HG02938 (cell line): ENCODE measurements around the gene DDAH1.
"Not testable (repeated sequence)": the region's sequence is repeated elsewhere in the genome, so short reads cannot be mapped to it uniquely, and the experiment has no call there.

Source experiments
- ATAC-seq: cut with Tn5 transposase; IDR thresholded peaks from one replicate; pipeline ENCODE4 v1.9.1; 2021; ENCODE audit warnings: mild to moderate bottlenecking, moderate library complexity; ENCODE audit not compliant: unreplicated experiment

Gene DDAH1

DNA sequence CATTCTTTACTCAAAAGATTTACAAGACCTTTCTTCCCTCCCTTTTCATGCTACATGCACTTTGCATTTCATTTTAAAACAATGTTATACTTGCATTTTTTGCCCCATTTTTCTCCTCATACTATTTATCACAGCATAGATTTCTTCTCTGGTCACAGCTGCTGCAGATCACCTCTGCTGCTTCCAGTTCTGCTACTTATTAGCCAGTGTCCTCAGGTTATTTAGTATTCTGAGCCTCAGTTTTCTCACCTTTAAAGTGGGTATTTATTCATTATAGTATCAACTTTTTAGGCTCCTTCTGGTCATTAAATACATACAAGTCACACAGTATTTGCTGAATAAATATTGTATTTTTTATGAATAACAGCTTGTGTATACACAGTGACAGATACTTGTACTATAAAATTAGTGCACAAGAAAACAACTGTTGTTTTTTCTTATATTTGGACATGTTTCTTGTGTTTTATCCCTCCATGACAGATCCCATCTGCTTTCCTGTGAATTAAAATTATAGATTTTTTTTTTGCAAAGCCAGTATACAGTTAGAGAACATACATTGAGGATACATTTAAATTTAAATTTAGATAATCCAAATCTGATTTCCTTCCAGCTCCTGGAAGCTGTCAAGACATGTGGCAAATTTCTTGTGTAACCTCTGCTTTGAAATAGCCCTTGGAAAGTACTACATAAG is 103.2 kb downstream of the DDAH1 start:
- no peak for ATAC-seq

DNA sequence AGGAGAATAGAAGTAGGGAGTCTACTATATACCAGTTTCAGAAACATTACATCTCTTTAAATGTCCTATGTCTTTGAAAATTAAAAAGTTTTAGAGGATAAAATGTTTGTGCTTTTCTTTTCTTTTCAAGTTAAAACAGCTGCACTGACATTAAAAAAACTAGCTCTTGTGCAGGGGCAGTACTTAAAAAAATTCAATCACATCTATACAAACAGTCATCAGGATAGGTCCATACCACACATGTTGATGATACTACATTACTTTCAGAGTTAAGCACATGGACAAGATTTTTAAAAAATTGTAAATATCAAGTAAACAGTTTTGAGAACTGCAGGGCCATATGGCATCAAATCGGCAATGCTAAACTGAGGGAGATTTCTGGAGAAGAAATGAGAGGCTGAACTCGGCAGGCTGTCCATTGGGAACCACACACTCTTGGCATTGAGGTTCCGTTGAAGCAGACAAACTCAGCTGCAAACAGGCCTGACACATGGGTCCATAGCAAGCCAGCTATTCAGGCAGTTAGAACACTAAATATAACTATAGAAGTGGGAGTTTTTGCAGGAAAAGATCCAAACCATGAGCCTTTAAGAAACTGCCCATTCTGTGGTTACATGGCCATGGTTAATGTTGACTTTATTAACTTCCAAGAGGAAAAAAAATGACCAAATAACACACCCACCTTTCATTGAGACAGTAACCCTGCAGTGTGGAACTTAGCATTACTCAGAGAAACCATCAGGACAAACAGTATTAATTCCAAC is 104.0 kb downstream of the DDAH1 start:
- ATAC-seq: no peak

DNA sequence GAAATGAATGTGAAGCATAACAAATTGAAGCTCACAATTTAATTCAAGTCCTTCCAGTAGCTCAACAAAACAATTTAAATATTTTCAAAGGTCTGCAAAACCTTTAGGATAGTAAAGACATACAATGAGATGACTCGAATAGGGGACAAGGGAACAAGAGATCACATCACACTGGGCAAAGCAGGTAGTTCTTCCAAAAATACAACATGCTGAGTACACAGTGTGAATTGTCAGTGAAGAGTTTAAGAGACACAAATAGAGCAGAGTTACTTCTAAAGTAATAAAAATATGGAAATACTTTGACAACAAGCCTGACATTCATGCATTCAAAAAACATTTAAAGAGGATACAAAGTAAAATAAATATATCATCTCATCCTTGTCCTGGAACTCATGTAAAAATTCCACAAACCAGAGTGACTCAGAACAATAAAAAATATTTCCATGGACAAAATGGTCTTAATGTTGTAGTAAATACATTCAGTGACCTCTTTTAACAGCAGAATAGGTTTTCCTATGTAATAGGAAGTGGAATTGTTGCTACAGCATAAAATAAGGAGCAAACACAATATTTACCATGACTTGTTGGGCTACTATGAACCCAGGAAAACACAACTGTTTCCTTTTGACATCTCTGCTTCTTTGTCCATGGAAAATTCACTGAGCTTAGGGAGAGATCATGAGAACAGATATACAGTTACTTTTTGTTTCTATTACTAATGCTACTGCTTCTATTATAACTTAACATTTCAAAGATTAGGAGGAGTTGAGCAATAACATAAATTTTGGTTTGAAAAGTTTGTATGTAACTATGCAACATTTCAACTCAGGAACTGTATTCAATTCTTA is 104.9 kb downstream of the DDAH1 start:
- no peak for ATAC-seq

DNA sequence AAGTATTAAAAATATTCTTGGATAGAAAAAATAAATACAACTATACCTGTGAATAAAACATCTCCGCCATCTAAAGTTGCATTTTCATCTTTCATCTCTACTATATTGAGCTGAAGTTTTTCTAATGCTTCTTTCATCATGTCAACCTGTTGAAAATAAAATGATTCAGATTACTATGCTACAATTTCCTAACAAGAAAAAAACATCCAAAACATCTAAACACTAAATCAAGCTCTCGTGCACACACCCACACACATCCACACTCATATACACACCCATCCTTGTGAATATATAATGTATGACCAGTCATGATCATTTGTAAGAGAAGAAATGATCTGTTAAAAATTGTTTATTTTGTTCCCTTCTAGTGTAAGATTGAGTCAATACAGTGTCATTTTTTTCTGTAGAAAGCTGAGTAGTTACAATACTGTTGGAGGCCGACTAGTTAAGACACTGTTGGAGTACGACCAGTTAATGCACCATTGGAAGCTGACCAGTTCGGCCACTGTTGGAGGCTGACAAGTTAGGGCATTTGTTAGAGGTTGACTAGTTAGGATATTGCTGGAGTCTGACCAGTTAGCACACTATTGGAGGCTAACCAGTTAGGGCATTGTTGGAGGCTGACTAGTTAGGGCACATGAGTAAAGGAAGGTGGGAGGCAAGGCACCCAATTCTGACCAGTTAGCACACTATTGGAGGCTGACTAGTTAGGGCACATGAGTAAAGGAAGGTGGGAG is 106.1 kb downstream of the DDAH1 start:
- no peak for ATAC-seq

DNA sequence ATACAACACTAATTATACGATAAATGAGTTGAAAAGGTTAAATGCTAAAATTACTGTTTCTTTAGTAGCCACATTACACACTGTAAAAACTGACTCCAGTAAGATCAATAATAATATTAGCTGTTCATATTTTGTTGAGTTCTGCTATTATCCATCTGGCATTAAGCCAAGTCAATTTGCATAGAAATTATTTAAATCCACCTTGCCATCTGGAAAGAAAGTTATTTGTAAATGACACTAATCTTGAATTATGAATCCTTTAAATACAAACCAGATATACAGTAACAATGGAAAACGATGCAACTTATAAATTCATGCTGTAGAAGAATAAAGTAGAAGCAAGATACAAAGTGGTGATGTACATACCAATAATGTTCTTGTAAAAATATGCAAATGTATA is 107.1 kb downstream of the DDAH1 start:
- ATAC-seq: no peak

DNA sequence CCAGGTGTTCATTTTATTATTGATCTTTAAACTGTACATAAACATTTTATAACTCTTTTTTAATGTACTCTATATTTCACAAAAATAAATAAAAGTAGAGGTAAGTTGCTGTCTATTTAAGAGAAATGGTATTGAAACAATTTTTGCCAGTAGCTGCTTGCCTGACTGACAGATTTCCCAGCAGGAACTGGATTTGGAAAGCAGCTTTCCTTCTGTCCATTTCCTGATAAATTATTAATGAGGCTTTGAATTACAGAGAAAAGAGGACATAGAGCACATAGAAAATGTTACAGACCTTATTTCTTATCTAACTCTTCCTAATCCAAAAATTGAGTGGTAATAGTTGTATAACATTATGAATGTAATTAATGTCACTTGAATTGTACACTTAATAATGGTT is 108.8 kb downstream of the DDAH1 start:
- no peak for ATAC-seq

DNA sequence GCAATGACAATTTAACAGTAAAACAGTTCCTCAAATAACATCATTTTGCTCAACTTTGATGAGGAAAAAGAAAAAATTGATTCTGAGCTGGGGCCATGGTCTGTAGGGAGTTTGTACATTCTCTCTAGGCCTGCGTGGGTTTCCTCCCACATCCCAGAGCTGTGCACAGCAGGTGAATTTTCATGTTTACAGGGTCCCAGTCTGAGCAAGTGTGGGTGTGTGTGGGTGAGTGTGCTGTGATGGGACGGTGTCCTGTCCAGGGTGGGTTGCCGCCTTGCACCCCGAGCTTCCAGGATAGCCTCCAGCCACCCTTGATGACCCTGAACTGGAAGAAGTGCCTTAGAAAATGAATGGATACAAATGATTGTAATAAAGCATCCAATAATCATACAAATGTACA is 112.9 kb downstream of the DDAH1 start:
- ATAC-seq: no peak

DNA sequence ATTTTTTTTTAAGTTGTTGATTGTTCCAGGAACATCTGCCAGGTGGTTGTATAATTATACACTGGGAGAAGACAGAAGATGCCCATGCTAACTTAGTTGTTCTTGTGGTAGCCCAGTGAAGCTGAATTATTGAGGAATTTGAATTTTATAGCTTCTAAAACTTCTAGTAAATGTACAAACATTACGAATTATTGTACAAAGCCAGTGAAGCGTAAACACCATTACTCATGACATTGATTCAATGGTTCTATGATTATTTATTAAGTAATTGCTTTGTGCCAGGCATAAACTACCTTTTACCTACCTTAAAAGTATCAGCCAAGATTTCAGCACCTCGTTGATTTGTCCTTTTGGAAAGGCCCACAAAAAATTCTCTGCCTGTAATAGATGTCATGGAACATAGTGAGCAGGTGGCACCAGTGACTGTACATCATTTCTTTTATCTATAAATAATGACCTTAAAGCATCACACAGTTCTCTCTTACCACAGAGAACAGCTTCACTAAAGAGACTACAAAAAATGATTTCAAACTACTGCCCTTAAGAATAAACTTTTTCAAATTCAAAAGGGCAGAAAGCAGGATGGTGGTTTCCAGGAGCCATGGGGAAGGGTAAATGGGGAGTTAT is 113.6 kb downstream of the DDAH1 start:
- no peak for ATAC-seq

DNA sequence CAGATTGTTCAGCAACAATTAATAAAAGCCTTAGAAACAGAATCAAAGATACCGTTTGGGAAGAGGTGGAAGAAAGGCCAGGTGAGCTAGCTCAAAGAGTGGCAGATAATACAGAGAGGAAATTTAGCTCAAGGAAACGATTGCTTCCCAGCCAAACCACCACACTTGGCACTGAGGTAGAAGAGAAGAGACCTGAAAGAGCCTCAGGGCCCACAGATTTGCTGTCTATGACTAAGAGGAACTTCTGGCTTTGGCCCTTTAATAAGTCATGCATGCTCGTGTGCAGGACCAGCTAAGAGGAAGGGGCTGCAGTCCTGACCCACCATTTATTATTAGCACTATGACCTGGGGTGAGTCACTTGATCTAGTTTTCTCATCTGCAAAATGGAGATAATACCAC is 115.7 kb downstream of the DDAH1 start:
- no peak for ATAC-seq

DNA sequence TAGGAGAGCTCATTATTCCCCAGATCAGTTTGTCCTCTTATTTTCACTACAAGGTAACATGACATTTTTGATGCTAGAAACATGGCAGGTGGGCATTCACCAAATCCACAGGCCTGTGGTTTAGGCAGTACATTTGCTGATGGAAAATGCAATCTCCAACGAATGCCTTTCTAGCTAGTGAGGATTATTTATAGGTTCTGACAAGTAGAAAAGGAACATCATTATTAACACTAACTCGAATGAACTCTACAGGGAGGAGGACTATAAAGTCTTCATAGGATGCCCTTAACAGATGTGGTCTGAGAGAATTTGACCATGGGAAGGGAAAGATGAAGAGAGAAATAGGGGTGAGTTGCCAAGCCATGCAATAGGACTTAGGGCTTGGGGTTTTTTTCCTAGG is 117.1 kb downstream of the DDAH1 start:
- ATAC-seq: no peak

DNA sequence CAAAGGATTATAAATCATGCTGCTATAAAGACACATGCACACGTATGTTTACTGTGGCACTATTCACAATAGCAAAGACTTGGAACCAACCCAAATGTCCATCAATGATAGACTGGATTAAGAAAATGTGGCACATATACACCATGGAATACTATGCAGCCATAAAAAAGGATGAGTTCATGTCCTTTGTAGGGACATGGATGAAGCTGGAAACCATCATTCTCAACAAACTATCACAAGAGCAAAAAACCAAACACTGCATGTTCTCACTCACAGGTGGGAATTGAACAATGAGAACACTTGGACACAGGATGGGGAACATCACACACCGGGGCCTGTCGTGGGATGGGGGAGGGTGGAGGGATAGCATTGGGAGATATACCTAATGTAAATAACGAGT is 117.7 kb downstream of the DDAH1 start:
- ATAC-seq: not testable (repeated sequence)

DNA sequence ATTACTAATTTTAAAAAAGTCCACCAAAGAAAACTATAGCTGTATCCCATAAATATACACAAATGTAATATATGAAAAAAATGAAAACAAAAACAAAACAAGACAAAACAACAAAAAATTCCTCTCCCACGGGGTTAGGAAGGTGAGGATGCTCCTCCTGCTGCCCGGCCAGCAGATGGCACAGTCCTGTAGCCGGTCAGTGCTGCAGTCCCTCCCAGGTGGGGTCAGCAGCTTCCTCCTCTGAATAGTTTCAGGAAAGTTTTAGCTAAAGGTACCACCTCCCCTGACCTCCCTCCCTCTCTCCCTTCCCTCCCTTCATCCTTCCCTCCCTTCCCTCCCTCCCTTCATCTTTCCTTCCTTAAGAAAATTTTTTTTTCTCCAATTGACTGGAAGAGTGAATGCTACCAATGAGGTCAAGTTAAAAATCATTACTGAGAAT is 120.7 kb downstream of the DDAH1 start:
- ATAC-seq: no peak

DNA sequence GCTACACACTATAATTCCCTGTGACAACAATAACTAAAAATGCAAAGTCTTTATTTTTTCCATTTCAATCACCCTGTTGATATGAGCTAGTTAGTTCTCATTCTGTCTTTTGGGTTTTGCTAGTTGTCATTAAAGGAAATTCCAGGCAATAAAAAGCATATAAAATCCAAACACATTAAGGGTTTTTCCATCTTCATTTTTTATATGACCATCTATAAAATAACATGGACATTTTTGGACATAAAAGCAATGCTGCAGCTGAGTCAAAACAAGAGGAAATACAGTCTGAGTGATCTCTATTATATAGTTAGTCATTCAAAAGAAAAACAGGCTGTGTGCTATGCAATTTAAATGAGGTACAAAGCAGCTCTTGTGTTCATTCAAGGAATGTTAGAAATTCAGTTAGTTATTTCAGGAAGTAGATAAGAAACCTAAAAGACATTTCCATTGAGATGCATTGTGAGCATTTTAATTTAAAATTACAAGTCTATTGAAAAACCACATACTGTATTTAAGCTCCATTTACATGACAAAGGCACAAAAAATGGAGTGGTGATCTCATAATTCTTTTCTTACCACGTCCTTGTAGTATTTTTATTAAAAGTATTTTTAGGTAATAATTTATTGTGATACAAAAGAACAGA is 121.2 kb downstream of the DDAH1 start:
- no peak for ATAC-seq

DNA sequence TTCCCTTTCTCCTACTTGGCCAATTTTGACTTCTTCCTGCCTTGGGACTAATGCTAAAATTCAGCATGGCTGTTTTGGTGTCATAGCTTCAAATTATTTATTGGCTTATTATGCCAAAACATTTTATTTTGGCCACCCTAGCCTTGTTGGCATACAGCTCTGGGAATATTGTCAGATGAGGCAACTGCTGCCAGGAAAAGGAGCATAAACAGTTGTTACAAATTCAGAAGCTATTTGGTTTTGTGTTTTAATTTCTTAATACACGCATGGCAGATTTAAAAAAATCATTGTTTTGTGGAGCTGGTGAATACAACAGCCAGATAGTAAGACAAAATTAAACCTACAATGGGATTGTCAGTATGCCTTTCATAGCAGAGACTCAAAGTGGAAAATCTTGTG is 121.7 kb downstream of the DDAH1 start:
- ATAC-seq: no peak

DNA sequence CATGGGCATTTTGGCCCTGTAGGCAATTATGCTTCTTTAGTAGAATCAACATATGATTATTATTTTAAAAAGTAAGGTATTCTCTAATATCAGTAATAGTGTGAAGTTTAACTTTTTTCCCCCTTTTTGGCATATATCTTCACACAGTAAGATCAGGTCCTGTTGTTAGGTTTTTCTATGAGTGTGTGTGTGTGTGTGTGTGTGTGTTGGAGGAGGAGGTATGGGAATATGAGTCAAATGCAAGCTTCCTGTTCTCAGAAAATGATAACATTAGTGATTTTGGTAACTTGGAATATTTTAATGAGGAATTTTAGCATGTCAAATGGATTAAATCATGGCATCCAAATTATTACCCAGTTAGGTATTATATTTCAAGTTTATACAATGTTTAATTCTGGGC is 122.8 kb downstream of the DDAH1 start:
- no peak for ATAC-seq

DNA sequence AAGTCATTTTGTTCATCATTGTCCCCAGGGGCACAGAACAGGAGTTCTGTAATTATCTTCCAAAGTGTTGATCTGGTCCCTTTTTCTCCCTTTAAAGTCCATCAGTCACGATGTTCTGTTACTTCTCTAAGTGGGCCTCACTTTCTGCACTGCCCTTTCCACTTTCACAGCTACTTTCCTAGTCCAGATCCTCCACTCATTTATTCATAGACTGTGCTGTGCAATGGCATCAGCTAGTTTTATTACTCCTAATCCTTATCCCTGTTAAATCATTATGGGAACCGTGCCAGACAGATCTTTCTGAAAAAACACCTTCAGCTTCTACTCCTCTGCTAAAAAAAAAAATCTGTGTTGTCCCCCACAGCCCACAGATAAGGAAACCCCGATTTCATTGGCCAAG is 124.5 kb downstream of the DDAH1 start:
- no peak for ATAC-seq

DNA sequence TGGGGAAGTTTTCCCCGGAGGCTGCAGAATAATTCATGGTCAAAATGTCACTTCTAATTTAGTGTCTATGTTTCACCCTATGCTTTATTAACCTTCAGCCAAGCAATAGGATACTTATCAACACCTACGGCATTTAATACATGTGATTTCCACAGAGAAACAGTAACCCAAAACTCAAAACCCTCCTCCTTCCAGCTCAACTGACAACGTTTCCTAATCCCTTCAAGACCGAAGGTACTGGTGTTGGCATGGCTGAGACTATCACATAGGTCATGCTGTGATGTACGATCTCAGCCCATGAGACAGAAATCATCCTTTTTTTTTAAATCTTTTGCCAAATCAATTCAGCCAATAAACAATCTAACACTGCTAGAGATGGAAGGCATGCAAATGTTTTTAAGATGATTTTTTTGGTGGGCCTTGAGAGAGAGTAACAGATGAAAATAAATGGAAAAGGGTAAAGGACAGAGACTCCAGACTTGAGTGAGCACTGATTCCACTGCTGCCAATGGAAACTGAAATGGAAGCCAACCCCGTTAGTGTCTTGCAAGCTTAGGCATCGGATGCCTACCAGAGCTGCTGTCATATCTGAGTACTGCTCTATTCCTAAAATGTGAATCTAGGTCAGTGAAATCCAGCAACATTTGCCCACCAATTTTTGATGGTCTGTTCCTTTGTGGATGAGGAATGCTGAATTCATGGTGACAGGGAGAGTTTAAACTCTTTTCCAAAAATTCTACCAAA is 125.1 kb downstream of the DDAH1 start:
- no peak for ATAC-seq

DNA sequence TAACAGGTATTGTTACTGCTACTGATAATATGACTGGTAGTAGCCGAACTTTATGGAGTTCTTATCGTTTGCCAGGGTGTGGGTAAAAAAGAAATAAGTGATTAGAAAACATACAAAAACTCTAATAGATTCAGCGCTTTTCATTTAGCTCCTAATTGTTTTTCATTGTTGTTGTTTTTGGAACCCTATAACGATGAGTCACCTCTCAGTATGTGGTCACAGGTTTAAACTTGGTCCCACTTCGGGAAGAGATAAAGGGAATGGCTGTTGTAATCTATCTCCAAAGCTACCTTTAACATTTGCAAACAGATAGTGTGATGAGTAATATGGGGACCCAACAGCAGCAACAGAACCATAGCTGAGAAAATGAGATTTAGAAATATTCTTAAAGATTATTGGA is 125.9 kb downstream of the DDAH1 start:
- no peak for ATAC-seq

DNA sequence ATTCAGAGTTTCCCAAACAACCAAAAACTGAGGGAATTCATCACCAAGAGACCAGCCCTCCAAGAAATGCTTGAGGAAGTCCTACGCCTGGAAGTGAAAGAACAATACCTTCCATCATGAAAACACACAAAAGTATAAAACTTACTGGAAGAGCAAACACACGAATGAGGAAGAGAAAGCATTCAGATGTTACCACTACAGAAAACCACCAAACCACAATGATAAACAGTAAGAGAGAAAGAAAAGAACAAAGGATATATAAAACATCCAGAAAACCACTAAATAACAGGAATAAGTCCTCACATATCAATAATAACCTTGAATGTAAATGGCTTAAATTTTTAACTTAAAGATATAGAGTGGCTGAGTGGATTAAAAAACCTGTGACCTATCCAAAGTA is 130.0 kb downstream of the DDAH1 start:
- ATAC-seq: no peak
